HEK293T (cell line): ENCODE measurements around the gene DNAH9.

Experiments
- ARNT ChIP-seq: fragments of 450-650 bp; IDR thresholded peaks from 2 replicates; pipeline ENCODE4 v1.6.1; 2017; ENCODE audit warnings: mild to moderate bottlenecking
- BHLHE40 ChIP-seq: fragments of 450-650 bp; IDR thresholded peaks from 2 replicates; pipeline ENCODE4 v1.6.1; 2016; ENCODE audit warnings: mild to moderate bottlenecking, moderate library complexity, borderline replicate concordance
- ELF4 ChIP-seq: fragments of 450-650 bp; IDR thresholded peaks from 2 replicates; pipeline ENCODE4 v1.6.1; 2017; ENCODE audit warnings: antibody characterized with exemption
- FOXA1 ChIP-seq: fragments of 450-650 bp; IDR thresholded peaks from 2 replicates; pipeline ENCODE4 v1.6.1; 2016; ENCODE audit warnings: mild to moderate bottlenecking
- FOXK2 ChIP-seq: fragments of 450-650 bp; IDR thresholded peaks from 2 replicates; pipeline ENCODE4 v1.6.1; 2016; ENCODE audit warnings: mild to moderate bottlenecking
- FOXM1 ChIP-seq: fragments of 450-650 bp; IDR thresholded peaks from 2 replicates; pipeline ENCODE4 v1.6.1; 2017; ENCODE audit warnings: mild to moderate bottlenecking, borderline replicate concordance
- HDGF ChIP-seq: fragments of 450-650 bp; IDR thresholded peaks from 2 replicates; pipeline ENCODE4 v1.6.1; 2017; ENCODE audit warnings: antibody characterized with exemption, borderline replicate concordance
- L3MBTL2 ChIP-seq: fragments of 450-650 bp; conservative IDR thresholded peaks from 2 replicates; pipeline ENCODE4 v1.6.1; 2016; ENCODE audit warnings: mild to moderate bottlenecking
- LEF1 ChIP-seq: fragments of 450-650 bp; IDR thresholded peaks from 2 replicates; pipeline ENCODE4 v1.6.1; 2017; ENCODE audit warnings: mild to moderate bottlenecking, borderline replicate concordance
- SP1 ChIP-seq: fragments of 450-650 bp; IDR thresholded peaks from 2 replicates; pipeline ENCODE4 v1.6.1; 2017
- SUZ12 ChIP-seq: fragments of 450-650 bp; IDR thresholded peaks from 2 replicates; pipeline ENCODE4 v1.6.1; 2016; ENCODE audit warnings: mild to moderate bottlenecking
- TARDBP ChIP-seq: fragments of 450-650 bp; IDR thresholded peaks from 2 replicates; pipeline ENCODE4 v1.6.1; 2016
- ZNF384 ChIP-seq: fragments of 450-650 bp; IDR thresholded peaks from 2 replicates; pipeline ENCODE4 v1.6.1; 2016
- TF ChIP-seq, protein P1 (sequence below): fragments of 450-650 bp; IDR thresholded peaks from 2 replicates; pipeline ENCODE4 v1.6.1; 2016

DNA sequence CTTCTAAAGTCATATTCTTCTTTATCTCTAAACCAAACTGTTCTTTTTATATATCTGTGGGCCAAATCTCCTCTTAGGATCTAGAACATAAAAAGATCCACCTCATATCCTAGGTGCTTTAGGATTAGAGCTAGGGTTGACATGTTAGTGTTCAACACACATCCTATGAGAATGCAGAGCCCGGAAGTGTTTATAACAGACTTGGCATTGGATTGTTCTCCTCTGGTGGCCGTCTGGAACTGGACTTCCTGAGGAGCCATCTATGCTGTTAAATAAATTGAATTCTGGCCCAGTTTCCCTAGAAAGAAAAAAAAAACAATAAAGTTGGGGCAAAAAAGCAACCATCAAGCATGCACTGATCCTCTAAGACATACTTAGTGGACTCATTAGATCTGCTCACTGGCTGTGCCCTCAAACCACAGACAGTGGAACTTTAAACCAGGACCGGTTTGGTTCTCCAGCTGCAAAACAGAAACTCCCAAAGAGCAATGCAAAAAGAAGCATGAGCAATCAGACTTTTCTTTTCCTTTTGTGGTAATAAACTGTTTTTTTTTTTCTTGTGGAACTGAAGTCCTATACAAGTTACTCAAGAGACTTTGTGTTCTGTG is 216.5 kb downstream of the DNAH9 start:
- TF ChIP-seq SP1: no peak
- TF ChIP-seq FOXM1: no peak
- no peak for TF ChIP-seq BHLHE40
- no peak for TF ChIP-seq ELF4
- TF ChIP-seq FOXK2: no peak
- TF ChIP-seq TARDBP: no peak
- TF ChIP-seq SUZ12: no peak
- TF ChIP-seq ZNF384: no peak
- TF ChIP-seq FOXA1: no peak
- TF ChIP-seq, protein P1, sequence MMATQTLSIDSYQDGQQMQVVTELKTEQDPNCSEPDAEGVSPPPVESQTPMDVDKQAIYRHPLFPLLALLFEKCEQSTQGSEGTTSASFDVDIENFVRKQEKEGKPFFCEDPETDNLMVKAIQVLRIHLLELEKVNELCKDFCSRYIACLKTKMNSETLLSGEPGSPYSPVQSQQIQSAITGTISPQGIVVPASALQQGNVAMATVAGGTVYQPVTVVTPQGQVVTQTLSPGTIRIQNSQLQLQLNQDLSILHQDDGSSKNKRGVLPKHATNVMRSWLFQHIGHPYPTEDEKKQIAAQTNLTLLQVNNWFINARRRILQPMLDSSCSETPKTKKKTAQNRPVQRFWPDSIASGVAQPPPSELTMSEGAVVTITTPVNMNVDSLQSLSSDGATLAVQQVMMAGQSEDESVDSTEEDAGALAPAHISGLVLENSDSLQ: no peak
- no peak for TF ChIP-seq HDGF
- TF ChIP-seq L3MBTL2: no peak
- no peak for TF ChIP-seq ARNT
- TF ChIP-seq LEF1: no peak
